ENCODE results near the gene CFAP210.

- TF ChIP-seq, protein P1, sequence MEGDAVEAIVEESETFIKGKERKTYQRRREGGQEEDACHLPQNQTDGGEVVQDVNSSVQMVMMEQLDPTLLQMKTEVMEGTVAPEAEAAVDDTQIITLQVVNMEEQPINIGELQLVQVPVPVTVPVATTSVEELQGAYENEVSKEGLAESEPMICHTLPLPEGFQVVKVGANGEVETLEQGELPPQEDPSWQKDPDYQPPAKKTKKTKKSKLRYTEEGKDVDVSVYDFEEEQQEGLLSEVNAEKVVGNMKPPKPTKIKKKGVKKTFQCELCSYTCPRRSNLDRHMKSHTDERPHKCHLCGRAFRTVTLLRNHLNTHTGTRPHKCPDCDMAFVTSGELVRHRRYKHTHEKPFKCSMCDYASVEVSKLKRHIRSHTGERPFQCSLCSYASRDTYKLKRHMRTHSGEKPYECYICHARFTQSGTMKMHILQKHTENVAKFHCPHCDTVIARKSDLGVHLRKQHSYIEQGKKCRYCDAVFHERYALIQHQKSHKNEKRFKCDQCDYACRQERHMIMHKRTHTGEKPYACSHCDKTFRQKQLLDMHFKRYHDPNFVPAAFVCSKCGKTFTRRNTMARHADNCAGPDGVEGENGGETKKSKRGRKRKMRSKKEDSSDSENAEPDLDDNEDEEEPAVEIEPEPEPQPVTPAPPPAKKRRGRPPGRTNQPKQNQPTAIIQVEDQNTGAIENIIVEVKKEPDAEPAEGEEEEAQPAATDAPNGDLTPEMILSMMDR (IDR thresholded peaks at IDR 0.05 in 2 of 3, conservative IDR thresholded peaks at IDR 0.05 in 1 of 3; ENCODE audit: borderline replicate concordance in 1 of 3, insufficient read depth in 1 of 3, low read depth in 2 of 3, low read length in 2 of 3), result no peak
- TF ChIP-seq ZNF274 (IDR thresholded peaks at IDR 0.05; ENCODE audit: low read depth, low read length), result no peak
- TF ChIP-seq RAD21 (IDR thresholded peaks at IDR 0.05; ENCODE audit: low read depth), result no peak
- no peak for TF ChIP-seq CEBPB (IDR thresholded peaks at IDR 0.05; ENCODE audit: low read depth)
- TF ChIP-seq POLR2A (IDR thresholded peaks at IDR 0.05; ENCODE audit: borderline replicate concordance, extremely low read depth, insufficient read depth, insufficient read length), result no peak
- TF ChIP-seq, protein P2, sequence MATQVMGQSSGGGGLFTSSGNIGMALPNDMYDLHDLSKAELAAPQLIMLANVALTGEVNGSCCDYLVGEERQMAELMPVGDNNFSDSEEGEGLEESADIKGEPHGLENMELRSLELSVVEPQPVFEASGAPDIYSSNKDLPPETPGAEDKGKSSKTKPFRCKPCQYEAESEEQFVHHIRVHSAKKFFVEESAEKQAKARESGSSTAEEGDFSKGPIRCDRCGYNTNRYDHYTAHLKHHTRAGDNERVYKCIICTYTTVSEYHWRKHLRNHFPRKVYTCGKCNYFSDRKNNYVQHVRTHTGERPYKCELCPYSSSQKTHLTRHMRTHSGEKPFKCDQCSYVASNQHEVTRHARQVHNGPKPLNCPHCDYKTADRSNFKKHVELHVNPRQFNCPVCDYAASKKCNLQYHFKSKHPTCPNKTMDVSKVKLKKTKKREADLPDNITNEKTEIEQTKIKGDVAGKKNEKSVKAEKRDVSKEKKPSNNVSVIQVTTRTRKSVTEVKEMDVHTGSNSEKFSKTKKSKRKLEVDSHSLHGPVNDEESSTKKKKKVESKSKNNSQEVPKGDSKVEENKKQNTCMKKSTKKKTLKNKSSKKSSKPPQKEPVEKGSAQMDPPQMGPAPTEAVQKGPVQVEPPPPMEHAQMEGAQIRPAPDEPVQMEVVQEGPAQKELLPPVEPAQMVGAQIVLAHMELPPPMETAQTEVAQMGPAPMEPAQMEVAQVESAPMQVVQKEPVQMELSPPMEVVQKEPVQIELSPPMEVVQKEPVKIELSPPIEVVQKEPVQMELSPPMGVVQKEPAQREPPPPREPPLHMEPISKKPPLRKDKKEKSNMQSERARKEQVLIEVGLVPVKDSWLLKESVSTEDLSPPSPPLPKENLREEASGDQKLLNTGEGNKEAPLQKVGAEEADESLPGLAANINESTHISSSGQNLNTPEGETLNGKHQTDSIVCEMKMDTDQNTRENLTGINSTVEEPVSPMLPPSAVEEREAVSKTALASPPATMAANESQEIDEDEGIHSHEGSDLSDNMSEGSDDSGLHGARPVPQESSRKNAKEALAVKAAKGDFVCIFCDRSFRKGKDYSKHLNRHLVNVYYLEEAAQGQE (IDR thresholded peaks at IDR 0.05; ENCODE audit: low read depth), result no peak
- TF ChIP-seq MAX (IDR thresholded peaks at IDR 0.05), result no peak
- TF ChIP-seq ZFX (IDR thresholded peaks at IDR 0.05), result no peak
- TF ChIP-seq EZH2 (IDR thresholded peaks at IDR 0.05), result no peak
- no peak for TF ChIP-seq SP1 (IDR thresholded peaks at IDR 0.05; ENCODE audit: low read depth)
- TF ChIP-seq EGR1 (IDR thresholded peaks at IDR 0.05; ENCODE audit: low read depth), result no peak
- no peak for TF ChIP-seq POLR2AphosphoS5 (IDR thresholded peaks at IDR 0.05; ENCODE audit: low read depth, low read length)
- TF ChIP-seq TCF7L2 (IDR thresholded peaks at IDR 0.05; ENCODE audit: borderline replicate concordance, extremely low read depth, insufficient read depth, insufficient read length), result no peak
- TF ChIP-seq, protein P3, sequence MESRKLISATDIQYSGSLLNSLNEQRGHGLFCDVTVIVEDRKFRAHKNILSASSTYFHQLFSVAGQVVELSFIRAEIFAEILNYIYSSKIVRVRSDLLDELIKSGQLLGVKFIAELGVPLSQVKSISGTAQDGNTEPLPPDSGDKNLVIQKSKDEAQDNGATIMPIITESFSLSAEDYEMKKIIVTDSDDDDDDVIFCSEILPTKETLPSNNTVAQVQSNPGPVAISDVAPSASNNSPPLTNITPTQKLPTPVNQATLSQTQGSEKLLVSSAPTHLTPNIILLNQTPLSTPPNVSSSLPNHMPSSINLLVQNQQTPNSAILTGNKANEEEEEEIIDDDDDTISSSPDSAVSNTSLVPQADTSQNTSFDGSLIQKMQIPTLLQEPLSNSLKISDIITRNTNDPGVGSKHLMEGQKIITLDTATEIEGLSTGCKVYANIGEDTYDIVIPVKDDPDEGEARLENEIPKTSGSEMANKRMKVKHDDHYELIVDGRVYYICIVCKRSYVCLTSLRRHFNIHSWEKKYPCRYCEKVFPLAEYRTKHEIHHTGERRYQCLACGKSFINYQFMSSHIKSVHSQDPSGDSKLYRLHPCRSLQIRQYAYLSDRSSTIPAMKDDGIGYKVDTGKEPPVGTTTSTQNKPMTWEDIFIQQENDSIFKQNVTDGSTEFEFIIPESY (IDR thresholded peaks at IDR 0.05; ENCODE audit: extremely low read depth, insufficient replicate concordance, low read length), result no peak
These were observed 23.3 kb downstream of the CFAP210 start for GRCh38 chr2:169670937-169671336.

Measured in HCT116 (cell line).